Measurements from ENCODE around the gene PLB1.

DNA sequence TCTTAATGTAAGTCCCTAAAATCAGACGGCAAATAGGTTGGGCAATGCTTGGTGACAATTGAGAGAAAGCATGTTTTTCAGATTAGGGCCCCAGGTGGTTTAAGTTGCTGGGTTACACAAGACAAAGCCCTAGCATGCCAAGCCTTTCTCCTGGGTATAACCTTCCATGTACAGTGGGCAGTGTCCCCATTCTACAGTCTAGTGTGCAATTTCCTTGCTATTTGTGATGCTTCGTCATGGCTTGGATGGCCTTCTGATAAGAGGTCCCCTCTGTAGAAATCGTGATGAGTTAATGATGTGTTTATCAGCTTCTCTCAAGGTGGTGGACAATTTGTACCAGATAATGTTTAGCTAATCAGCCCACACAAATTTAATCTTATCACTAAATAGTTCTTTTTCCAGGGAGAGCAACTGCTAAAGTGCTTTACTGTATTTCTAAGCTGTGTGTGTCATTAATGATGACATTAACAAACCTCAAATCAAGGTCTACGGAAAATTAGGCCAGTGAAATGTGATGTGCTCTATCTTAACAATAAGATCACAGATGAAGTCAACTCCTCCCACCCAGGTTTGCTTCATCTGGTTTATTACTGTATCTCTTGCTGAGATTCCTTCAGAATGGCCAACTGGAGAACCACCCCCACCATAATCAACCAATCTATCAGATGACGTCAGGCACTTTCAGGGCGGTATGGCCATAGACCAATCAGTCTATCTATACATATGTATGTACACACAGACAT is 61.7 kb downstream of the PLB1 start:
- TF ChIP-seq POLR2A (IDR thresholded peaks at IDR 0.05) (no peak), POLR2AphosphoS5 (IDR thresholded peaks at IDR 0.05; ENCODE audit: insufficient read depth in 1 of 2, low read depth in 1 of 2) (no peak)
- TF ChIP-seq, protein P1, sequence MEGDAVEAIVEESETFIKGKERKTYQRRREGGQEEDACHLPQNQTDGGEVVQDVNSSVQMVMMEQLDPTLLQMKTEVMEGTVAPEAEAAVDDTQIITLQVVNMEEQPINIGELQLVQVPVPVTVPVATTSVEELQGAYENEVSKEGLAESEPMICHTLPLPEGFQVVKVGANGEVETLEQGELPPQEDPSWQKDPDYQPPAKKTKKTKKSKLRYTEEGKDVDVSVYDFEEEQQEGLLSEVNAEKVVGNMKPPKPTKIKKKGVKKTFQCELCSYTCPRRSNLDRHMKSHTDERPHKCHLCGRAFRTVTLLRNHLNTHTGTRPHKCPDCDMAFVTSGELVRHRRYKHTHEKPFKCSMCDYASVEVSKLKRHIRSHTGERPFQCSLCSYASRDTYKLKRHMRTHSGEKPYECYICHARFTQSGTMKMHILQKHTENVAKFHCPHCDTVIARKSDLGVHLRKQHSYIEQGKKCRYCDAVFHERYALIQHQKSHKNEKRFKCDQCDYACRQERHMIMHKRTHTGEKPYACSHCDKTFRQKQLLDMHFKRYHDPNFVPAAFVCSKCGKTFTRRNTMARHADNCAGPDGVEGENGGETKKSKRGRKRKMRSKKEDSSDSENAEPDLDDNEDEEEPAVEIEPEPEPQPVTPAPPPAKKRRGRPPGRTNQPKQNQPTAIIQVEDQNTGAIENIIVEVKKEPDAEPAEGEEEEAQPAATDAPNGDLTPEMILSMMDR (IDR thresholded peaks at IDR 0.05) = no peak
